Keratinocyte (primary cell): ENCODE measurements around the gene N4BP2. TPM values are rescaled to one million over a fixed set of nuclear protein-coding genes. Genes with fewer than 3 reads are reported as not detected.

Experiments
- DNase-seq: peaks from one replicate; pipeline ENCODE4 v3.0.0-alpha.2; 2011; ENCODE audit warnings: low read depth, missing footprints, low spot score
- FAIRE-seq: peaks from 2 replicates; lab custom pipeline; 2011; peaks lifted over from hg19 to GRCh38; lab: Jason Lieb, UNC
- H2AFZ ChIP-seq: 2 replicates; pipeline ENCODE4 v1.6.0; 2012; ENCODE audit warnings: low read length, control low read depth, inconsistent platforms; ENCODE audit not compliant: control insufficient read depth
- H3K27ac ChIP-seq: 2 replicates; pipeline ENCODE4 v1.5.1; 2011; ENCODE audit warnings: low read length; ENCODE audit not compliant: control insufficient read depth, insufficient read depth
- H3K27me3 ChIP-seq: 3 replicates; pipeline ENCODE4 v1.6.0; 2011; ENCODE audit warnings: low read length; ENCODE audit not compliant: control insufficient read depth, insufficient read depth; ENCODE audit errors: extremely low read depth
- H3K36me3 ChIP-seq, 2 experiments: 2 replicates in 1 of 2; 3 replicates in 1 of 2; pipeline ENCODE4 v1.5.1; 2011; ENCODE audit warnings: low read length in 2 of 2, mild to moderate bottlenecking in 1 of 2; ENCODE audit not compliant: control insufficient read depth in 2 of 2, insufficient read depth in 2 of 2; ENCODE audit errors: extremely low read depth in 1 of 2
- H3K4me1 ChIP-seq: 3 replicates; pipeline ENCODE4 v1.5.1; 2011; ENCODE audit warnings: low read length; ENCODE audit not compliant: control insufficient read depth, insufficient read depth; ENCODE audit errors: extremely low read depth
- H3K4me2 ChIP-seq: 3 replicates; pipeline ENCODE4 v1.6.0; 2011; ENCODE audit warnings: low read depth, low read length; ENCODE audit not compliant: control insufficient read depth, insufficient read depth; ENCODE audit errors: extremely low read depth
- H3K4me3 ChIP-seq, 3 experiments: fragments of 200-600 bp in 1 of 3; sonication (generic) in 1 of 3; 2 replicates in 2 of 3; 3 replicates in 1 of 3; pipeline ENCODE4 v1.5.1; 2011 to 2016; ENCODE audit warnings: low read length in 3 of 3, mild to moderate bottlenecking in 3 of 3, control low read depth in 2 of 3, inconsistent platforms in 1 of 3, low read depth in 1 of 3, mixed read lengths in 1 of 3, mixed run types in 1 of 3, moderate library complexity in 1 of 3; ENCODE audit not compliant: control insufficient read depth in 2 of 3, insufficient read depth in 2 of 3; ENCODE audit errors: extremely low read depth in 1 of 3
- H3K79me2 ChIP-seq: 2 replicates; pipeline ENCODE4 v1.6.0; 2012; ENCODE audit warnings: low read length; ENCODE audit not compliant: control insufficient read depth, insufficient read depth
- H3K9ac ChIP-seq: 3 replicates; pipeline ENCODE4 v1.6.0; 2011; ENCODE audit warnings: low read length; ENCODE audit not compliant: control insufficient read depth, insufficient read depth; ENCODE audit errors: extremely low read depth
- H3K9me1 ChIP-seq: 3 replicates; pipeline ENCODE4 v1.6.0; 2011; ENCODE audit warnings: low read length; ENCODE audit not compliant: control insufficient read depth, insufficient read depth; ENCODE audit errors: extremely low read depth
- H3K9me3 ChIP-seq: 2 replicates; pipeline ENCODE4 v1.5.1; 2012; ENCODE audit warnings: low read depth, low read length; ENCODE audit not compliant: control insufficient read depth
- H4K20me1 ChIP-seq: 3 replicates; pipeline ENCODE4 v1.6.0; 2011; ENCODE audit warnings: low read length; ENCODE audit not compliant: control insufficient read depth, insufficient read depth; ENCODE audit errors: extremely low read depth
- CTCF ChIP-seq, 3 experiments: IDR thresholded peaks in 1 of 3; conservative IDR thresholded peaks in 1 of 3; optimal IDR thresholded peaks in 1 of 3; 2 replicates in 2 of 3; 3 replicates in 1 of 3; pipeline versions ENCODE3 to v1.5.1; 2011; ENCODE audit warnings: low read length in 3 of 3, mild to moderate bottlenecking in 3 of 3, moderate library complexity in 2 of 3, control low read depth in 1 of 3, inconsistent platforms in 1 of 3; ENCODE audit not compliant: insufficient read depth in 2 of 3; ENCODE audit errors: extremely low read depth in 1 of 3
- EZH2 ChIP-seq: IDR thresholded peaks from one replicate; pipeline ENCODE4 v1.6.1; 2012; ENCODE audit warnings: inconsistent platforms, mild to moderate bottlenecking, low read length, moderate library complexity
- dilution Hi-C: fragments of 300-500 bp; cut with MboI; formaldehyde crosslinking; loops from one replicate; pipeline ENCODE4 v1.7.0; 2020; ENCODE audit warnings: low sequenced_read_pairs; ENCODE audit not compliant: extremely low pct_ligation_motif_present
- polyA plus RNA-seq, 5 experiments: library from polyadenylated mRNA; depleted of rRNA in 3 of 5; stranded (reverse) in 3 of 5; stranded (forward) in 1 of 5; unstranded in 1 of 5; fragments of >200 nt; gene quantifications; 1 replicate in 1 of 5; 2 replicates in 3 of 5; 3 replicates in 1 of 5; pipeline versions ENCODE4 v1.2.1 to v1.2.3, GENCODE V29; 2011 to 2012; ENCODE audit warnings: missing spikeins in 2 of 5, low read depth in 1 of 5, low replicate concordance in 1 of 5

N4BP2 gene
- polyA plus RNA-seq, 1 donor (not counting 4 experiments of a cell fraction or from before 2014, with no cell fraction given), result 2.7 TPM

- Histone ChIP-seq H2AFZ (no peak overlapping the region), H3K9ac (no peak overlapping the region), H3K36me3 (no peaks in the 10 kb centered on the region), H3K9me3 (no peaks in the 10 kb centered on the region), H3K27me3 (no peaks in the 10 kb centered on the region), H3K9me1 (no peaks in the 10 kb centered on the region), H4K20me1 (no peaks in the 10 kb centered on the region), H3K4me2 (no peak overlapping the region), H3K27ac (no peak overlapping the region), H3K4me1 (peaks cover 18% of the 10 kb centered on the region), H3K79me2 (no peaks in the 10 kb centered on the region), H3K4me3 (no peak overlapping the region)
- FAIRE-seq (no peak), DNase-seq (no peak)
- TF ChIP-seq EZH2 (no peak), CTCF (optimal IDR thresholded peaks at IDR 0.05 in 1 of 3, IDR thresholded peaks at IDR 0.05 in 1 of 3, conservative IDR thresholded peaks at IDR 0.05 in 1 of 3; ENCODE audit: extremely low read depth in 1 of 3, insufficient read depth in 2 of 3, low read length in 3 of 3) (no peak)
- dilution Hi-C loops, result no loop called here
Observed at GRCh38 chr4:40053161-40053560, 3.5 kb upstream of the N4BP2 start.

- H3K9me3 ChIP-seq, result no peaks in the 10 kb centered on the region
- H3K9me1 ChIP-seq, result no peaks in the 10 kb centered on the region
- peak overlapping the region; percentile 60 for H2AFZ ChIP-seq
- peak overlapping the region; percentile 87 to 96 (median 96) for H3K4me3 ChIP-seq
- TF ChIP-seq CTCF (optimal IDR thresholded peaks at IDR 0.05 in 1 of 3, IDR thresholded peaks at IDR 0.05 in 1 of 3, conservative IDR thresholded peaks at IDR 0.05 in 1 of 3; ENCODE audit: extremely low read depth in 1 of 3, insufficient read depth in 2 of 3, low read length in 3 of 3) (no peak), EZH2 (no peak)
- H3K79me2 ChIP-seq, result peaks cover 3% of the 10 kb centered on the region
- peak overlapping the region; percentile 97 for H3K9ac ChIP-seq
- peak overlapping the region; percentile 98 for H3K27ac ChIP-seq
- peaks cover 25% of the 10 kb centered on the region for H3K4me1 ChIP-seq
- FAIRE-seq, result peak; percentile 41
- no peak for DNase-seq
- no peaks in the 10 kb centered on the region for H3K27me3 ChIP-seq
- dilution Hi-C loops, result no loop called here
- H4K20me1 ChIP-seq, result no peaks in the 10 kb centered on the region
- peak overlapping the region; percentile 100 for H3K4me2 ChIP-seq
- H3K36me3 ChIP-seq, result no peaks in the 10 kb centered on the region
Observed at GRCh38 chr4:40055511-40055862, 1.2 kb upstream of the N4BP2 start.
